GM23338 (cell line): ENCODE data around the gene STRBP. TPM values are rescaled to one million over a fixed set of nuclear protein-coding genes. Genes with fewer than 3 reads are reported as not detected.
A peak's percentile ranks its signal among the peaks of the same experiment; 100 is the strongest.

Experiments
- ATAC-seq: fragments of 200-7000 bp; cut with Tn5 transposase; 3 replicates; pipeline ENCODE4 v1.9.1; 2020
- DNase-seq: peaks from one replicate; pipeline ENCODE4 v3.0.0-alpha.2; 2015; ENCODE audit warnings: low spot score
- H2AFZ ChIP-seq: fragments of 200-600 bp; sonication (generic); 2 replicates; pipeline ENCODE4 v1.8.0; 2016; ENCODE audit warnings: antibody characterized with exemption, mild to moderate bottlenecking, moderate library complexity
- H3F3A ChIP-seq: fragments of 200-600 bp; sonication (generic); replicated peaks from 2 replicates; pipeline ENCODE4 v1.8.0; 2017; ENCODE audit warnings: antibody characterized with exemption, mixed run types, low read depth
- H3K27ac ChIP-seq: fragments of 200-600 bp; sonication (generic); 2 replicates; pipeline ENCODE4 v1.6.1; 2016; ENCODE audit warnings: low read depth
- H3K27me3 ChIP-seq: fragments of 200-600 bp; sonication (generic); 2 replicates; pipeline ENCODE4 v1.8.0; 2016; ENCODE audit warnings: mild to moderate bottlenecking, mixed run types, moderate library complexity; ENCODE audit not compliant: insufficient read depth
- H3K36me3 ChIP-seq: fragments of 200-600 bp; sonication (generic); 2 replicates; pipeline ENCODE4 v1.8.0; 2016; ENCODE audit warnings: mild to moderate bottlenecking; ENCODE audit not compliant: insufficient read depth
- H3K4me1 ChIP-seq: fragments of 200-600 bp; sonication (generic); 2 replicates; pipeline ENCODE4 v1.8.0; 2016; ENCODE audit warnings: mild to moderate bottlenecking, moderate library complexity; ENCODE audit not compliant: insufficient read depth
- H3K4me2 ChIP-seq: fragments of 200-600 bp; sonication (generic); 2 replicates; pipeline ENCODE4 v1.7.1; 2017; ENCODE audit warnings: mixed run types
- H3K4me3 ChIP-seq: fragments of 200-600 bp; sonication (generic); 2 replicates; pipeline ENCODE4 v1.6.1; 2016; ENCODE audit warnings: mixed run types
- H3K79me2 ChIP-seq: fragments of 200-600 bp; sonication (generic); replicated peaks from 2 replicates; pipeline ENCODE4 v1.8.0; 2017; ENCODE audit warnings: mild to moderate bottlenecking; ENCODE audit not compliant: insufficient read depth
- H3K9me2 ChIP-seq: fragments of 200-600 bp; sonication (generic); 2 replicates; pipeline ENCODE4 v1.8.0; 2017; ENCODE audit not compliant: insufficient read depth
- H4K20me1 ChIP-seq: fragments of 200-600 bp; sonication (generic); replicated peaks from 2 replicates; pipeline ENCODE4 v1.8.0; 2017; ENCODE audit warnings: mild to moderate bottlenecking; ENCODE audit not compliant: insufficient read depth
- H3K27ac Mint-ChIP-seq: 2 replicates; pipeline ENCODE4 v1.8.0; 2020; ENCODE audit warnings: inconsistent platforms, mild to moderate bottlenecking, moderate library complexity, mixed read lengths
- H3K27me3 Mint-ChIP-seq: 3 replicates; pipeline ENCODE4 v1.8.0; 2022; ENCODE audit warnings: low read depth, mild to moderate bottlenecking, moderate library complexity, mixed read lengths, inconsistent platforms; ENCODE audit not compliant: insufficient read depth, poor library complexity
- H3K36me3 Mint-ChIP-seq: 3 replicates; pipeline ENCODE4 v1.8.0; 2021; ENCODE audit warnings: low read depth, mild to moderate bottlenecking, inconsistent platforms, moderate library complexity, mixed read lengths
- H3K4me1 Mint-ChIP-seq: 3 replicates; pipeline ENCODE4 v1.8.0; 2020; ENCODE audit warnings: mild to moderate bottlenecking, inconsistent platforms, mixed read lengths
- H3K4me3 Mint-ChIP-seq: 3 replicates; pipeline ENCODE4 v1.8.0; 2021; ENCODE audit warnings: moderate library complexity, mild to moderate bottlenecking, inconsistent platforms, mixed read lengths
- H3K9me3 Mint-ChIP-seq: 3 replicates; pipeline ENCODE4 v1.8.0; 2020; ENCODE audit warnings: moderate library complexity, mild to moderate bottlenecking, inconsistent platforms, mixed read lengths
- CREB1 ChIP-seq: fragments of 250-450 bp; sonication (Bioruptor Pico); IDR thresholded peaks from 2 replicates; pipeline ENCODE4 v1.5.0; 2020; ENCODE audit warnings: low read depth, mild to moderate bottlenecking, moderate library complexity
- EZH2phosphoT487 ChIP-seq: fragments of 200-600 bp; sonication (generic); IDR thresholded peaks from one replicate; pipeline ENCODE4 v1.8.1; 2018; ENCODE audit warnings: antibody characterized with exemption; ENCODE audit not compliant: unreplicated experiment
- JUNB ChIP-seq: IDR thresholded peaks from one replicate; pipeline ENCODE4 v1.6.1; 2016; ENCODE audit warnings: antibody characterized with exemption; ENCODE audit not compliant: unreplicated experiment
- NANOG ChIP-seq: IDR thresholded peaks from 2 replicates; pipeline ENCODE4 v1.6.1; 2016; ENCODE audit warnings: antibody characterized with exemption, borderline replicate concordance
- POLR2AphosphoS5 ChIP-seq: IDR thresholded peaks from 2 replicates; pipeline ENCODE4 v1.6.1; 2016; ENCODE audit warnings: antibody characterized with exemption, low read depth
- STAT1 ChIP-seq: IDR thresholded peaks from one replicate; pipeline ENCODE4 v1.6.1; 2016; ENCODE audit warnings: antibody characterized with exemption; ENCODE audit not compliant: unreplicated experiment
- ZNF114 ChIP-seq: fragments of 250-450 bp; sonication (Bioruptor Pico); IDR thresholded peaks from 2 replicates; pipeline ENCODE4 v1.5.0; 2020; ENCODE audit warnings: mild to moderate bottlenecking, moderate library complexity
- ZNF331 ChIP-seq: fragments of 250-450 bp; sonication (Bioruptor Pico); IDR thresholded peaks from 2 replicates; pipeline ENCODE4 v1.5.0; 2020; ENCODE audit warnings: low read depth, mild to moderate bottlenecking, moderate library complexity
- polyA plus RNA-seq: library from polyadenylated mRNA; unstranded; fragments of >200 nt; fragmentation: Nextera tagmentation; extraction: Ambion mirVana; gene quantifications from 2 replicates; pipeline ENCODE4 v1.2.1, GENCODE V29; 2016
- total RNA-seq: library from RNA; depleted of rRNA; stranded (reverse); fragments of >200 nt; shearing (Covaris generic); gene quantifications from 2 replicates; pipeline ENCODE4 v1.2.3, GENCODE V29; 2014
- TF ChIP-seq, protein P1 (sequence below), 2 experiments: fragments of 200-600 bp in 1 of 2; sonication (generic) in 1 of 2; conservative IDR thresholded peaks; 2 replicates each; pipeline versions ENCODE4 v1.5.1 to v1.6.1; 2016 to 2017; ENCODE audit warnings: antibody characterized with exemption in 2 of 2, low read depth in 2 of 2, mild to moderate bottlenecking in 2 of 2, moderate library complexity in 1 of 2
- TF ChIP-seq, protein P2 (sequence below): fragments of 250-450 bp; sonication (Bioruptor Pico); IDR thresholded peaks from 2 replicates; pipeline ENCODE4 v1.5.0; 2020; ENCODE audit warnings: mild to moderate bottlenecking, moderate library complexity
- TF ChIP-seq, protein P3 (sequence below): IDR thresholded peaks from 2 replicates; pipeline ENCODE4 v1.6.1; 2016; ENCODE audit warnings: antibody characterized with exemption
- TF ChIP-seq, protein P4 (sequence below): IDR thresholded peaks from one replicate; pipeline ENCODE4 v1.6.1; 2018; ENCODE audit warnings: antibody characterized with exemption; ENCODE audit not compliant: unreplicated experiment

STRBP gene
- total and polyA plus RNA-seq, 2 experiments from 2014 or later = 80.5 to 116 TPM

DNA sequence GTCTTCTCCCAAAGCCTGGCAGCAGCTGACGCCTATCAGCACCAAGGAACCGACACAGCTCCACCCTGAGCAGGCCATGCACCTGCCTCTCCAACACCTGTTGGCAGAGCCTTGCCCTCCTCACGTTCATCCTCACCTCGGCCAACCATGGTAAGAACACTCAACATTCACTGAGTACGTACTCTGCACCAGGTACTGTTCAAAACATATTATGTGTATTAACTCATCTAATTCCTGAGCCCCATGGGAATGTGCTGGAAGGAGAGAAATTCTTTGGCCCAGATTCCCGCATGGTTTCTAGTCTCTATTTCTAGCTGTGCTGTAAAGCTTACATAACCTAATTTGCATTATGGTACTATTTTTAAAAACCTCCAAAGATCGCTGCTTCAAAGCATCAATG is 148.8 kb downstream of the STRBP start:
- Histone ChIP-seq H3K36me3 (0 out of 2 replicates have a peak, but pooled peaks cover 5% of the 10 kb centered on the region), H3K4me3 (no peak overlapping the region), H3K79me2 (no peaks in the 10 kb centered on the region), H2AFZ (no peak overlapping the region), H3K4me2 (no peak overlapping the region), H4K20me1 (peaks cover 11% of the 10 kb centered on the region; the same call in 1 of the 2 replicates), H3K27me3 (no peaks in the 10 kb centered on the region), H3K27ac (peak overlapping the region; percentile 39; the same call in 1 of the 2 replicates), H3K4me1 (peaks cover 11% of the 10 kb centered on the region; the same call in 1 of the 2 replicates), H3F3A (no peaks in the 10 kb centered on the region), H3K9me2 (no peaks in the 10 kb centered on the region)
- H3K4me1 Mint-ChIP-seq = peaks cover 15% of the 10 kb centered on the region
- no peak overlapping the region for H3K27ac Mint-ChIP-seq
- H3K9me3 Mint-ChIP-seq = no peaks in the 10 kb centered on the region; the same call in 1 of the 3 replicates
- H3K4me3 Mint-ChIP-seq = no peak overlapping the region
- TF ChIP-seq, protein P1, sequence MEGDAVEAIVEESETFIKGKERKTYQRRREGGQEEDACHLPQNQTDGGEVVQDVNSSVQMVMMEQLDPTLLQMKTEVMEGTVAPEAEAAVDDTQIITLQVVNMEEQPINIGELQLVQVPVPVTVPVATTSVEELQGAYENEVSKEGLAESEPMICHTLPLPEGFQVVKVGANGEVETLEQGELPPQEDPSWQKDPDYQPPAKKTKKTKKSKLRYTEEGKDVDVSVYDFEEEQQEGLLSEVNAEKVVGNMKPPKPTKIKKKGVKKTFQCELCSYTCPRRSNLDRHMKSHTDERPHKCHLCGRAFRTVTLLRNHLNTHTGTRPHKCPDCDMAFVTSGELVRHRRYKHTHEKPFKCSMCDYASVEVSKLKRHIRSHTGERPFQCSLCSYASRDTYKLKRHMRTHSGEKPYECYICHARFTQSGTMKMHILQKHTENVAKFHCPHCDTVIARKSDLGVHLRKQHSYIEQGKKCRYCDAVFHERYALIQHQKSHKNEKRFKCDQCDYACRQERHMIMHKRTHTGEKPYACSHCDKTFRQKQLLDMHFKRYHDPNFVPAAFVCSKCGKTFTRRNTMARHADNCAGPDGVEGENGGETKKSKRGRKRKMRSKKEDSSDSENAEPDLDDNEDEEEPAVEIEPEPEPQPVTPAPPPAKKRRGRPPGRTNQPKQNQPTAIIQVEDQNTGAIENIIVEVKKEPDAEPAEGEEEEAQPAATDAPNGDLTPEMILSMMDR (conservative IDR thresholded peaks at IDR 0.05; ENCODE audit: low read depth in 2 of 2) = no peak
- TF ChIP-seq JUNB = no peak
- TF ChIP-seq ZNF114 = no peak
- TF ChIP-seq, protein P2, sequence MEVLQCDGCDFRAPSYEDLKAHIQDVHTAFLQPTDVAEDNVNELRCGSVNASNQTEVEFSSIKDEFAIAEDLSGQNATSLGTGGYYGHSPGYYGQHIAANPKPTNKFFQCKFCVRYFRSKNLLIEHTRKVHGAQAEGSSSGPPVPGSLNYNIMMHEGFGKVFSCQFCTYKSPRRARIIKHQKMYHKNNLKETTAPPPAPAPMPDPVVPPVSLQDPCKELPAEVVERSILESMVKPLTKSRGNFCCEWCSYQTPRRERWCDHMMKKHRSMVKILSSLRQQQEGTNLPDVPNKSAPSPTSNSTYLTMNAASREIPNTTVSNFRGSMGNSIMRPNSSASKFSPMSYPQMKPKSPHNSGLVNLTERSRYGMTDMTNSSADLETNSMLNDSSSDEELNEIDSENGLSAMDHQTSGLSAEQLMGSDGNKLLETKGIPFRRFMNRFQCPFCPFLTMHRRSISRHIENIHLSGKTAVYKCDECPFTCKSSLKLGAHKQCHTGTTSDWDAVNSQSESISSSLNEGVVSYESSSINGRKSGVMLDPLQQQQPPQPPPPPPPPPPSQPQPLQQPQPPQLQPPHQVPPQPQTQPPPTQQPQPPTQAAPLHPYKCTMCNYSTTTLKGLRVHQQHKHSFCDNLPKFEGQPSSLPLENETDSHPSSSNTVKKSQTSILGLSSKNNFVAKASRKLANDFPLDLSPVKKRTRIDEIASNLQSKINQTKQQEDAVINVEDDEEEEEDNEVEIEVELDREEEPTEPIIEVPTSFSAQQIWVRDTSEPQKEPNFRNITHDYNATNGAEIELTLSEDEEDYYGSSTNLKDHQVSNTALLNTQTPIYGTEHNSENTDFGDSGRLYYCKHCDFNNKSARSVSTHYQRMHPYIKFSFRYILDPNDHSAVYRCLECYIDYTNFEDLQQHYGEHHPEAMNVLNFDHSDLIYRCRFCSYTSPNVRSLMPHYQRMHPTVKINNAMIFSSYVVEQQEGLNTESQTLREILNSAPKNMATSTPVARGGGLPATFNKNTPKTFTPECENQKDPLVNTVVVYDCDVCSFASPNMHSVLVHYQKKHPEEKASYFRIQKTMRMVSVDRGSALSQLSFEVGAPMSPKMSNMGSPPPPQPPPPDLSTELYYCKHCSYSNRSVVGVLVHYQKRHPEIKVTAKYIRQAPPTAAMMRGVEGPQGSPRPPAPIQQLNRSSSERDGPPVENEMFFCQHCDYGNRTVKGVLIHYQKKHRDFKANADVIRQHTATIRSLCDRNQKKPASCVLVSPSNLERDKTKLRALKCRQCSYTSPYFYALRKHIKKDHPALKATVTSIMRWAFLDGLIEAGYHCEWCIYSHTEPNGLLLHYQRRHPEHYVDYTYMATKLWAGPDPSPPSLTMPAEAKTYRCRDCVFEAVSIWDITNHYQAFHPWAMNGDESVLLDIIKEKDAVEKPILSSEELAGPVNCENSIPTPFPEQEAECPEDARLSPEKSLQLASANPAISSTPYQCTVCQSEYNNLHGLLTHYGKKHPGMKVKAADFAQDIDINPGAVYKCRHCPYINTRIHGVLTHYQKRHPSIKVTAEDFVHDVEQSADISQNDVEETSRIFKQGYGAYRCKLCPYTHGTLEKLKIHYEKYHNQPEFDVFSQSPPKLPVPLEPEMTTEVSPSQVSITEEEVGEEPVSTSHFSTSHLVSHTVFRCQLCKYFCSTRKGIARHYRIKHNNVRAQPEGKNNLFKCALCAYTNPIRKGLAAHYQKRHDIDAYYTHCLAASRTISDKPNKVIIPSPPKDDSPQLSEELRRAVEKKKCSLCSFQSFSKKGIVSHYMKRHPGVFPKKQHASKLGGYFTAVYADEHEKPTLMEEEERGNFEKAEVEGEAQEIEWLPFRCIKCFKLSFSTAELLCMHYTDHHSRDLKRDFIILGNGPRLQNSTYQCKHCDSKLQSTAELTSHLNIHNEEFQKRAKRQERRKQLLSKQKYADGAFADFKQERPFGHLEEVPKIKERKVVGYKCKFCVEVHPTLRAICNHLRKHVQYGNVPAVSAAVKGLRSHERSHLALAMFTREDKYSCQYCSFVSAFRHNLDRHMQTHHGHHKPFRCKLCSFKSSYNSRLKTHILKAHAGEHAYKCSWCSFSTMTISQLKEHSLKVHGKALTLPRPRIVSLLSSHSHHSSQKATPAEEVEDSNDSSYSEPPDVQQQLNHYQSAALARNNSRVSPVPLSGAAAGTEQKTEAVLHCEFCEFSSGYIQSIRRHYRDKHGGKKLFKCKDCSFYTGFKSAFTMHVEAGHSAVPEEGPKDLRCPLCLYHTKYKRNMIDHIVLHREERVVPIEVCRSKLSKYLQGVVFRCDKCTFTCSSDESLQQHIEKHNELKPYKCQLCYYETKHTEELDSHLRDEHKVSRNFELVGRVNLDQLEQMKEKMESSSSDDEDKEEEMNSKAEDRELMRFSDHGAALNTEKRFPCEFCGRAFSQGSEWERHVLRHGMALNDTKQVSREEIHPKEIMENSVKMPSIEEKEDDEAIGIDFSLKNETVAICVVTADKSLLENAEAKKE = no peak
- TF ChIP-seq, protein P3, sequence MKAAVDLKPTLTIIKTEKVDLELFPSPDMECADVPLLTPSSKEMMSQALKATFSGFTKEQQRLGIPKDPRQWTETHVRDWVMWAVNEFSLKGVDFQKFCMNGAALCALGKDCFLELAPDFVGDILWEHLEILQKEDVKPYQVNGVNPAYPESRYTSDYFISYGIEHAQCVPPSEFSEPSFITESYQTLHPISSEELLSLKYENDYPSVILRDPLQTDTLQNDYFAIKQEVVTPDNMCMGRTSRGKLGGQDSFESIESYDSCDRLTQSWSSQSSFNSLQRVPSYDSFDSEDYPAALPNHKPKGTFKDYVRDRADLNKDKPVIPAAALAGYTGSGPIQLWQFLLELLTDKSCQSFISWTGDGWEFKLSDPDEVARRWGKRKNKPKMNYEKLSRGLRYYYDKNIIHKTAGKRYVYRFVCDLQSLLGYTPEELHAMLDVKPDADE = no peak
- no peak for TF ChIP-seq EZH2phosphoT487
- TF ChIP-seq POLR2AphosphoS5 = no peak
- no peak for TF ChIP-seq CREB1 (CRISPR knock-in tag)
- TF ChIP-seq, protein P4, sequence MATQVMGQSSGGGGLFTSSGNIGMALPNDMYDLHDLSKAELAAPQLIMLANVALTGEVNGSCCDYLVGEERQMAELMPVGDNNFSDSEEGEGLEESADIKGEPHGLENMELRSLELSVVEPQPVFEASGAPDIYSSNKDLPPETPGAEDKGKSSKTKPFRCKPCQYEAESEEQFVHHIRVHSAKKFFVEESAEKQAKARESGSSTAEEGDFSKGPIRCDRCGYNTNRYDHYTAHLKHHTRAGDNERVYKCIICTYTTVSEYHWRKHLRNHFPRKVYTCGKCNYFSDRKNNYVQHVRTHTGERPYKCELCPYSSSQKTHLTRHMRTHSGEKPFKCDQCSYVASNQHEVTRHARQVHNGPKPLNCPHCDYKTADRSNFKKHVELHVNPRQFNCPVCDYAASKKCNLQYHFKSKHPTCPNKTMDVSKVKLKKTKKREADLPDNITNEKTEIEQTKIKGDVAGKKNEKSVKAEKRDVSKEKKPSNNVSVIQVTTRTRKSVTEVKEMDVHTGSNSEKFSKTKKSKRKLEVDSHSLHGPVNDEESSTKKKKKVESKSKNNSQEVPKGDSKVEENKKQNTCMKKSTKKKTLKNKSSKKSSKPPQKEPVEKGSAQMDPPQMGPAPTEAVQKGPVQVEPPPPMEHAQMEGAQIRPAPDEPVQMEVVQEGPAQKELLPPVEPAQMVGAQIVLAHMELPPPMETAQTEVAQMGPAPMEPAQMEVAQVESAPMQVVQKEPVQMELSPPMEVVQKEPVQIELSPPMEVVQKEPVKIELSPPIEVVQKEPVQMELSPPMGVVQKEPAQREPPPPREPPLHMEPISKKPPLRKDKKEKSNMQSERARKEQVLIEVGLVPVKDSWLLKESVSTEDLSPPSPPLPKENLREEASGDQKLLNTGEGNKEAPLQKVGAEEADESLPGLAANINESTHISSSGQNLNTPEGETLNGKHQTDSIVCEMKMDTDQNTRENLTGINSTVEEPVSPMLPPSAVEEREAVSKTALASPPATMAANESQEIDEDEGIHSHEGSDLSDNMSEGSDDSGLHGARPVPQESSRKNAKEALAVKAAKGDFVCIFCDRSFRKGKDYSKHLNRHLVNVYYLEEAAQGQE = no peak
- TF ChIP-seq NANOG = no peak
- TF ChIP-seq STAT1 = no peak
- TF ChIP-seq ZNF331 (CRISPR knock-in tag) = no peak
- DNase-seq (no peak), ATAC-seq (no peak)
- peaks cover 3% of the 10 kb centered on the region for H3K27me3 Mint-ChIP-seq
- H3K36me3 Mint-ChIP-seq = peaks cover 16% of the 10 kb centered on the region; the same call in 2 of the 3 replicates
